OCI-LY3 (cell line): ENCODE data around the gene MAP3K15.

Experiments
- CTCF ChIP-seq: fragments of 200-600, 300-600 bp; sonication (generic); IDR thresholded peaks from 2 replicates; pipeline ENCODE4 v1.5.1; 2014; ENCODE audit warnings: antibody characterized with exemption, low read length, low read depth
- EZH2phosphoT487 ChIP-seq: fragments of 200-600 bp; shearing (Covaris generic); IDR thresholded peaks from 2 replicates; pipeline ENCODE4 v1.6.1; 2018; ENCODE audit warnings: antibody characterized with exemption, mixed run types, low read depth

DNA sequence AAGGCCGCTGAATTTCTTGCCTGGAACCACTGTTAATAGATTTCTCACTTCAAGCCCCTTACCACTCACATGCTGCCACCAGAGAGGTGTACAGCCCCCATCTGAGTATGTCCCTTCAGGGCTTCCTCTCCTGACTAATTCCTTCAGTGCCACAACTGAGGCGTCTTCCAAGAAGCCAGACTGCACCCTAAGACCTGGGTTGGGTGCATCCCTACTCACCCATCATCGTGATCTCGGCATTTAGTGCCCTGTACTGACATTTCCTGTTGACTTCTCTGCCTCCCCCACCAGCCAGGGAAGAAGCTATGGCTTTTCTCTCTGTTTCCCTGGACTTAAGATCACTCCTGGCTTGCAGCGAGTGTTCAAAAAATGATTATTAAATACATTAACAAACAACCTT is 40.4 kb upstream of the MAP3K15 start:
- TF ChIP-seq CTCF: no peak
- TF ChIP-seq EZH2phosphoT487: no peak
